ENCODE results near the gene AXL. TPM values are rescaled to one million over a fixed set of nuclear protein-coding genes. Genes with fewer than 3 reads are reported as not detected.
A peak's percentile ranks its signal among the peaks of the same experiment; 100 is the strongest.
"Not testable (repeated sequence)": the region's sequence is repeated elsewhere in the genome, so short reads cannot be mapped to it uniquely, and the experiment has no call there.

AXL gene
- total RNA-seq, 4 donors from 2014 or later: 72.0 to 110 (median 88.5) TPM

DNA sequence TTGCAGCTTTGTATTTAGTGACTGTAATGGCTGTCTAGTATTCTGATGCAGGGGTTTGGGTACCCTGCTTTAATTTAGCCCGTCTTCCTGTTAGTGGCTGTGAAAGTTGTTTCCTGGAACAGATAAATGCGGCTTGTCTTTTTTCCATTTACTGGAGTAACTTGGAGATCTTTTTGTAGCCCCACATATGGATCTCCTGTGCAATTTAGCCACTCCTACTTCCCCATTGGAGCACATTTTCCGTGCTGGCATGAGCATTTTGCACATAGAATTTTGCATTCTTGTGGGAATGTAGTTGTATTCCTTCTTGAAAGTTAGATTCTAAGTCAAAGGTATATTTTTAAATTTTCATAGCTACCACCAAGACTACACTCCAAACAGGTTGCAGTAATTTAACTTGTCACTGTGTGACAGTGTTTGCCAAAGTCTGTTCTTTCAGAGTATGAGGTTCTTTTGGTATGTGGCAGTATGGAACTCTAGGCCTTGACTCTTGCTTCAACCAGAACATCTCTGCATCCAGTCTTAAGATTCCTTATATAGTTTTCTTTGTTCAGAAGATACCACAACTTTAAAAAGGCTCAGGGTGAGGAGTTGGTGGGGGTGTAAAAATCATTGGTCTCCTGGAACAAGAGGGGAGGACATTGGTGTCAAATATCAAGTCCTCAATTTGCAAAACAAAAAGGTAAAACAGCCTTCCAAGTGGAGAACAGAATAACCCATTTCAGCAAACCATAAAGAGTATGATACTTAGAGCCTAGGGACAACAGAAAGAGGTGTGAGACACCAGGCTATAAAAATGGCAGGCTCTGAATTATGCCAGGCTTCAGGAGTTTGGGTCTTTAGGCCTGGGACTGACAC is 69.9 kb downstream of the AXL start:
- TF ChIP-seq POLR2A (IDR thresholded peaks at IDR 0.05) (no peak), EP300 (IDR thresholded peaks at IDR 0.05) (no peak), CTCF (IDR thresholded peaks at IDR 0.05) (no peak)
- no peak for DNase-seq (ENCODE audit: low spot score in 2 of 2)
- no peak overlapping the region for H3K27ac ChIP-seq
- no peaks in the 10 kb centered on the region for H3K4me1 ChIP-seq
- 84 to 88% methylated on average over 3 of the region's 3 CpGs for WGBS, 2 donors
- no peaks in the 10 kb centered on the region for H3K27me3 ChIP-seq
- no peak overlapping the region for H3K4me3 ChIP-seq
- no peaks in the 10 kb centered on the region for H3K9me3 ChIP-seq
- H3K36me3 ChIP-seq: peaks cover under 1 to 100% (median 47%) of the 10 kb centered on the region in 3 donors

GRCh38 chr19:41289814-41290213 is 70.8 kb downstream of the AXL start:
- H3K9me3 ChIP-seq; DNase-seq (ENCODE audit: low spot score in 2 of 2); H3K4me1 ChIP-seq; H3K27ac ChIP-seq; H3K27me3 ChIP-seq; H3K4me3 ChIP-seq: not testable (repeated sequence)
- 90 to 95% methylated on average over 8 of the region's 8 CpGs for WGBS, 2 donors
- peaks cover 3 to 100% (median 48%) of the 10 kb centered on the region in 3 donors for H3K36me3 ChIP-seq

GRCh38 chr19:41294393-41294792 is 75.4 kb downstream of the AXL start:
- no peaks in the 10 kb centered on the region for H3K27me3 ChIP-seq
- H3K4me3 ChIP-seq: no peak overlapping the region
- peaks cover 4 to 39% (median 32%) of the 10 kb centered on the region in 4 donors for H3K4me1 ChIP-seq
- H3K9me3 ChIP-seq: no peaks in the 10 kb centered on the region
- peaks cover 3 to 87% (median 61%) of the 10 kb centered on the region in 3 donors for H3K36me3 ChIP-seq
- 91 to 97% methylated on average over 10 of the region's 10 CpGs for WGBS, 2 donors
- no peak overlapping the region for H3K27ac ChIP-seq
- no peak for DNase-seq (ENCODE audit: low spot score in 2 of 2)
- no peak for TF ChIP-seq CTCF (IDR thresholded peaks at IDR 0.05)
- TF ChIP-seq POLR2A (IDR thresholded peaks at IDR 0.05): no peak
- no peak for TF ChIP-seq EP300 (IDR thresholded peaks at IDR 0.05)

- TF ChIP-seq POLR2A (IDR thresholded peaks at IDR 0.05) (no peak), CTCF (IDR thresholded peaks at IDR 0.05) (no peak), EP300 (IDR thresholded peaks at IDR 0.05) (no peak)
- 60 to 67% methylated on average over 6 of the region's 6 CpGs for WGBS, 2 donors
- Histone ChIP-seq H3K27ac (peak overlapping the region in 2 of 4 donors; percentile 77 to 78), H3K36me3 (peaks cover 3 to 82% (median 51%) of the 10 kb centered on the region in 3 donors), H3K4me1 (peaks cover 4 to 49% (median 41%) of the 10 kb centered on the region in 4 donors), H3K9me3 (no peaks in the 10 kb centered on the region), H3K4me3 (no peak overlapping the region), H3K27me3 (no peaks in the 10 kb centered on the region)
- DNase-seq (ENCODE audit: low spot score in 2 of 2): no peak
Measured at GRCh38 chr19:41295499-41295898, 76.5 kb downstream of the AXL start.

DNA sequence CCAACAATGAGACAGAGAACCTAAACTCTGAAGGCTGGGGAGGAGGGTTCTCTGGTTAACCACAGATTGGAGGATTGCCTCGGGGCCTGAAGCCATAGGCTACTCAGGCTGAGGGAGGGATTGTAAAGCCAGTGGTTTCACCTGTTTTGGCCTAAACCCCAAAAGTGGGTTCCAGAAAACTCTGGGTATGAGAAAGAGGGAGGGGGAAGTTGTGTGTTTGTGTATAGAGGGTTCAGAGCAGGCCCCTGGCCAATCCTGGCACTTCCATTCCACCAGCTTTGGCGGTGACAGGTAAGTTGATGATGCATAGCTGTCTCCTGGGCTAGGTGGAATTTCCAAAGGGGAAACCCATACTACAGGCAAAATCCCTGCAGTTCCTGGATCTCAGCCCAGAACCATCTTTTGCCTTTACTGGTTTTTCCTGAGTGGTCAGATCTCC is 77.4 kb downstream of the AXL start:
- no peak for DNase-seq (ENCODE audit: low spot score in 2 of 2)
- no peak overlapping the region for H3K4me3 ChIP-seq
- no peaks in the 10 kb centered on the region for H3K27me3 ChIP-seq
- peak overlapping the region in 3 of 4 donors; percentile 77 to 89 (median 78) for H3K27ac ChIP-seq
- TF ChIP-seq POLR2A (IDR thresholded peaks at IDR 0.05) (no peak), CTCF (IDR thresholded peaks at IDR 0.05) (no peak), EP300 (IDR thresholded peaks at IDR 0.05) (no peak)
- H3K4me1 ChIP-seq: peaks cover 4 to 52% (median 42%) of the 10 kb centered on the region in 4 donors
- H3K36me3 ChIP-seq: peaks cover 3 to 82% (median 45%) of the 10 kb centered on the region in 3 donors
- H3K9me3 ChIP-seq: no peaks in the 10 kb centered on the region
- WGBS, 2 donors: 94 to 96% methylated on average over 2 of the region's 2 CpGs

All from tibial nerve (tissue), 4 donors.